Measurements from ENCODE around the gene CD247. TPM values are rescaled to one million over a fixed set of nuclear protein-coding genes. Genes with fewer than 3 reads are reported as not detected.
A peak's percentile ranks its signal among the peaks of the same experiment; 100 is the strongest.

The CD247 gene
- total RNA-seq, 2 donors from 2014 or later, result 2.6 to 4.9 TPM

- Histone ChIP-seq H3K27me3 (no peaks in the 10 kb centered on the region), H3K36me3 (no peaks in the 10 kb centered on the region), H3K4me3 (no peak overlapping the region), H3K4me1 (no peaks in the 10 kb centered on the region), H3K9ac (ENCODE audit: low read depth in 2 of 2, low read length in 2 of 2) (no peak overlapping the region), H3K27ac (no peak overlapping the region), H3K9me3 (no peaks in the 10 kb centered on the region)
- intact Hi-C loops (cut with DNase I), result no loop called here
- TF ChIP-seq CTCF (IDR thresholded peaks at IDR 0.05), result no peak
- no peak for DNase-seq
Measured at GRCh38 chr1:167541003-167541402, 22.7 kb upstream of the CD247 start.

GRCh38 chr1:167538657-167539056, 20.3 kb upstream of the CD247 start:
- Histone ChIP-seq H3K4me1 (no peaks in the 10 kb centered on the region), H3K9me3 (no peaks in the 10 kb centered on the region), H3K9ac (ENCODE audit: low read depth in 2 of 2, low read length in 2 of 2) (no peak overlapping the region), H3K4me3 (no peak overlapping the region), H3K36me3 (no peaks in the 10 kb centered on the region), H3K27ac (no peak overlapping the region), H3K27me3 (no peaks in the 10 kb centered on the region)
- intact Hi-C loops (cut with DNase I), result loop anchor here (10.0 kb wide), 1 partner anchor 94 kb away; no protein-coding TSS in a partner anchor
- no peak for DNase-seq
- no peak for TF ChIP-seq CTCF (IDR thresholded peaks at IDR 0.05)

GRCh38 chr1:167533851-167534300, 15.5 kb upstream of the CD247 start:
- peak; percentile 69 for DNase-seq
- Histone ChIP-seq H3K27me3 (no peaks in the 10 kb centered on the region), H3K27ac (no peak overlapping the region), H3K9ac (ENCODE audit: low read depth in 2 of 2, low read length in 2 of 2) (no peak overlapping the region), H3K4me3 (no peak overlapping the region), H3K4me1 (no peaks in the 10 kb centered on the region), H3K9me3 (no peaks in the 10 kb centered on the region), H3K36me3 (no peaks in the 10 kb centered on the region)
- intact Hi-C loops (cut with DNase I), result loop anchor here (5.0 to 10.0 kb wide), 4 partner anchors 89 to 467 kb away; no protein-coding TSS in a partner anchor
- peak; percentile 88 for TF ChIP-seq CTCF (IDR thresholded peaks at IDR 0.05)

- intact Hi-C loops (cut with DNase I), result loop anchor here (5.0 to 10.0 kb wide), 4 partner anchors 88 to 466 kb away; no protein-coding TSS in a partner anchor
- Histone ChIP-seq H3K36me3 (no peaks in the 10 kb centered on the region), H3K27me3 (no peaks in the 10 kb centered on the region), H3K9ac (ENCODE audit: low read depth in 2 of 2, low read length in 2 of 2) (no peak overlapping the region), H3K4me1 (no peaks in the 10 kb centered on the region), H3K4me3 (no peak overlapping the region), H3K27ac (no peak overlapping the region), H3K9me3 (no peaks in the 10 kb centered on the region)
- TF ChIP-seq CTCF (IDR thresholded peaks at IDR 0.05), result no peak
- DNase-seq, result no peak
Measured at GRCh38 chr1:167532964-167533824, 14.9 kb upstream of the CD247 start.

GRCh38 chr1:167532375-167532774, 14.0 kb upstream of the CD247 start:
- Histone ChIP-seq H3K4me1 (no peaks in the 10 kb centered on the region), H3K27ac (no peak overlapping the region), H3K4me3 (no peak overlapping the region), H3K27me3 (no peaks in the 10 kb centered on the region), H3K9ac (ENCODE audit: low read depth in 2 of 2, low read length in 2 of 2) (no peak overlapping the region), H3K9me3 (no peaks in the 10 kb centered on the region), H3K36me3 (no peaks in the 10 kb centered on the region)
- TF ChIP-seq CTCF (IDR thresholded peaks at IDR 0.05), result no peak
- intact Hi-C loops (cut with DNase I), result loop anchor here (5.0 to 10.0 kb wide), 4 partner anchors 88 to 465 kb away; no protein-coding TSS in a partner anchor
- no peak for DNase-seq

Data from colonic mucosa (tissue), 4 donors.